ENCODE measurements around the gene ABCA1.

Gene ABCA1

GRCh38 chr9:104876587-104876986, 51.4 kb downstream of the ABCA1 start:
- H3K9me3 ChIP-seq: no peaks in the 10 kb centered on the region
- no peak overlapping the region for H3K4me3 ChIP-seq
- TF ChIP-seq, protein P1, sequence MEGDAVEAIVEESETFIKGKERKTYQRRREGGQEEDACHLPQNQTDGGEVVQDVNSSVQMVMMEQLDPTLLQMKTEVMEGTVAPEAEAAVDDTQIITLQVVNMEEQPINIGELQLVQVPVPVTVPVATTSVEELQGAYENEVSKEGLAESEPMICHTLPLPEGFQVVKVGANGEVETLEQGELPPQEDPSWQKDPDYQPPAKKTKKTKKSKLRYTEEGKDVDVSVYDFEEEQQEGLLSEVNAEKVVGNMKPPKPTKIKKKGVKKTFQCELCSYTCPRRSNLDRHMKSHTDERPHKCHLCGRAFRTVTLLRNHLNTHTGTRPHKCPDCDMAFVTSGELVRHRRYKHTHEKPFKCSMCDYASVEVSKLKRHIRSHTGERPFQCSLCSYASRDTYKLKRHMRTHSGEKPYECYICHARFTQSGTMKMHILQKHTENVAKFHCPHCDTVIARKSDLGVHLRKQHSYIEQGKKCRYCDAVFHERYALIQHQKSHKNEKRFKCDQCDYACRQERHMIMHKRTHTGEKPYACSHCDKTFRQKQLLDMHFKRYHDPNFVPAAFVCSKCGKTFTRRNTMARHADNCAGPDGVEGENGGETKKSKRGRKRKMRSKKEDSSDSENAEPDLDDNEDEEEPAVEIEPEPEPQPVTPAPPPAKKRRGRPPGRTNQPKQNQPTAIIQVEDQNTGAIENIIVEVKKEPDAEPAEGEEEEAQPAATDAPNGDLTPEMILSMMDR (IDR thresholded peaks at IDR 0.05): no peak
- peaks cover 22 to 63% (median 31%) of the 10 kb centered on the region in 3 donors for H3K36me3 ChIP-seq
- H3K4me1 ChIP-seq: peaks cover 0 to 18% (median 5%) of the 10 kb centered on the region in 4 donors
- intact Hi-C loops (cut with DNase I; ENCODE audit: low total_unique reads): no loop called here
- no peak for DNase-seq
- no peaks in the 10 kb centered on the region for H3K27me3 ChIP-seq
- H3K27ac ChIP-seq: no peak overlapping the region

GRCh38 chr9:104875897-104876296, 52.1 kb downstream of the ABCA1 start:
- H3K9me3 ChIP-seq: no peaks in the 10 kb centered on the region
- H3K4me3 ChIP-seq: no peak overlapping the region
- no peak overlapping the region for H3K27ac ChIP-seq
- TF ChIP-seq, protein P1 (IDR thresholded peaks at IDR 0.05): no peak
- H3K27me3 ChIP-seq: no peaks in the 10 kb centered on the region
- no peak for DNase-seq
- peaks cover 16 to 60% (median 27%) of the 10 kb centered on the region in 3 donors for H3K36me3 ChIP-seq
- H3K4me1 ChIP-seq: peaks cover 0 to 18% (median 5%) of the 10 kb centered on the region in 4 donors
- intact Hi-C loops (cut with DNase I; ENCODE audit: low total_unique reads): no loop called here

- TF ChIP-seq, protein P1 (IDR thresholded peaks at IDR 0.05): no peak
- peaks cover 0 to 18% (median 5%) of the 10 kb centered on the region in 4 donors for H3K4me1 ChIP-seq
- H3K4me3 ChIP-seq: no peak overlapping the region
- no peaks in the 10 kb centered on the region for H3K27me3 ChIP-seq
- no peak overlapping the region for H3K27ac ChIP-seq
- DNase-seq: no peak
- peaks cover 13 to 57% (median 21%) of the 10 kb centered on the region in 3 donors for H3K36me3 ChIP-seq
- H3K9me3 ChIP-seq: no peaks in the 10 kb centered on the region
- intact Hi-C loops (cut with DNase I; ENCODE audit: low total_unique reads): no loop called here
Observed at GRCh38 chr9:104875320-104875719, 52.6 kb downstream of the ABCA1 start.

- TF ChIP-seq, protein P1 (IDR thresholded peaks at IDR 0.05): no peak
- peaks cover 0 to 32% (median 14%) of the 10 kb centered on the region in 4 donors for H3K4me1 ChIP-seq
- H3K36me3 ChIP-seq: peaks cover 13 to 48% (median 16%) of the 10 kb centered on the region in 3 donors
Observed at GRCh38 chr9:104873489-104873850, 54.5 kb downstream of the ABCA1 start.

DNA sequence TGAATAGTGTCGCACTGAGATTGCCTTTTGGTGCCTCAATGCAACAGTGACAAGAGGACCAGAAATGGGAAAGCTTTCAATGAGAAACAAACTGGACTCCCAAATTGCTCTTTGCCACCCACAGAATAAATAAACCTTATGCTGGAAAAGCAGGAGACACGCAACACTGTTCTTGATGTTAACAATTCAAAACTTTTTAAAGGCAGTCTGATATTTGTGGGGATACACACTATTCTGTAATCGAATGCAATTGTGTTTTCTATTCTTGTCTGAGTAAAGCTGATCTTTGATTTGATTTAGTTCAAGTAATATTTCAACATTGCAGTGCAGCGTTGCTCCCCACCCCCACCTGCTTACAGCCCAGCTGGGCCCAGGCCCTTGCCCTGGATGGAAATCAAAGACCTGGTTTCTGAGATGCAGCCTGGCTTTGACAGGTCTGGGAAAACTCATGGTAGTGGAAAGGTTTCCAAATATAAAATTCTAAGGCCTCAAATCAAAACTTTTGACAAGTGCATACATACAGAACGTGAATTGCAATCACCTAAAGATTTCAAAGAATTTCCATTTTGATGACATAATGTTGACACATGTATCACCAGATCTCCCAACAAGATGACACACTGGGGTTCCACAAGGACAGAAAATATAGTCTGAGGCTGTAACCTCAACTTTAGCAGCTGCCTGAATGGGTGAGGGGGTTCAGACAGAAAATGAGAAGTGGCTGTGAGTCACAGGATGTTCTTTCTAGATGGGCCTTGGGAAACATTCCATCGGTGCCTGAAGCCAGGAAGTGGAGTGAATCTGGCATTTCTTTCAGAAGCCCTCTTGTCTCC, 55.1 kb downstream of the ABCA1 start:
- TF ChIP-seq, protein P1 (IDR thresholded peaks at IDR 0.05): no peak
- peak; percentile 58 to 72 for DNase-seq
- Histone ChIP-seq H3K27me3 (no peaks in the 10 kb centered on the region), H3K36me3 (peaks cover 16 to 49% (median 19%) of the 10 kb centered on the region in 3 donors), H3K9me3 (no peaks in the 10 kb centered on the region), H3K27ac (peak overlapping the region in 1 of 2 donors; percentile 2), H3K4me1 (peaks cover 0 to 34% (median 14%) of the 10 kb centered on the region in 4 donors), H3K4me3 (no peak overlapping the region)
- intact Hi-C loops (cut with DNase I; ENCODE audit: low total_unique reads): no loop called here

More at GRCh38 chr9:104873489-104873850, 54.5 kb downstream of the ABCA1 start:
- no peak for DNase-seq
- Histone ChIP-seq H3K27ac (no peak overlapping the region), H3K9me3 (no peaks in the 10 kb centered on the region), H3K4me3 (no peak overlapping the region), H3K27me3 (no peaks in the 10 kb centered on the region)
- intact Hi-C loops (cut with DNase I; ENCODE audit: low total_unique reads): no loop called here
